A549 treated with AZD9567 at 1 μM for 4 hours (cell line): ENCODE results near the gene MMP7. TPM values are rescaled to one million over a fixed set of nuclear protein-coding genes. Genes with fewer than 3 reads are reported as not detected.

Source experiments
- total RNA-seq: library from RNA; stranded (reverse); fragments of 200-300 nt; extraction: Qiagen RNA extraction; gene quantifications from 5 replicates; pipeline ENCODE4 v1.2.3, GENCODE V29; 2022; ENCODE audit not compliant: insufficient read depth

MMP7 gene
- total RNA-seq, result 20.9 to 31.8 TPM (median 25.1 TPM) in 5 replicates

DNA sequence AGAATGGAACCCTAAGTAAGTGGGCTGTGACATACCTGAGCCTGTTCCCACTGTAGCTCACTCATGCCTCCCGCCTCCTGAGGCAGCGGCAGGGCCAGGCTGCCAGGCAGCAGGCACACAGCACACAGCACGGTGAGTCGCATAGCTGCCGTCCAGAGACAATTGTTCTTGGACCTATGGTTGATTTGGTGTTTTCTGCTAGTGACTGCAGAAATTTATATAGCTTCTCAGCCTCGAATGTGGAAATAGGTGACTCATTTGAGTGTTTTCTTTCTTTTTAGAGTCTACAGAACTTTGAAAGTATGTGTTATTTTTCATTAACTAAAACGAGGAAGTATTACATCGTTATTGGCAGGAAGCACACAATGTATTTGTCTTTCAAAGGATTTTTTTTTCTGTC is at the start of gene MMP7:
Gene MMP7, minus strand, starts transcription at position 190 of the 400 bp plus-strand sequence. Its CDS starts 47 bp downstream, at position 143.

Other genes with a start within 250 kb of the MMP7 start
- gene BIRC3, start 213.3 kb downstream of the MMP7 start, total RNA-seq, result 37.2 to 44.4 TPM (median 41.1 TPM) in 5 replicates
- 28.0 to 59.6 TPM (median 30.5 TPM) in 5 replicates for gene BIRC2, start 183.5 kb downstream of the MMP7 start, total RNA-seq
- 137 to 255 TPM (median 169 TPM) in 5 replicates for gene TMEM123, start 78.0 kb downstream of the MMP7 start, total RNA-seq
- gene MMP20, start 94.6 kb upstream of the MMP7 start, total RNA-seq, result not detected in 5 replicates
- not detected in 5 replicates for gene MMP27, start 175.0 kb upstream of the MMP7 start, total RNA-seq
- gene MMP8, start 194.2 kb upstream of the MMP7 start, total RNA-seq, result not detected in 5 replicates
- 0.52 to 2.9 TPM (median 0.68 TPM) in 5 replicates for gene MMP10, start 249.9 kb upstream of the MMP7 start, total RNA-seq